ENCODE results near the gene ZIC2. TPM values are rescaled to one million over a fixed set of nuclear protein-coding genes. Genes with fewer than 3 reads are reported as not detected.

Gene ZIC2
- total RNA-seq, 1 experiment from 2014 or later, result 426 TPM

DNA sequence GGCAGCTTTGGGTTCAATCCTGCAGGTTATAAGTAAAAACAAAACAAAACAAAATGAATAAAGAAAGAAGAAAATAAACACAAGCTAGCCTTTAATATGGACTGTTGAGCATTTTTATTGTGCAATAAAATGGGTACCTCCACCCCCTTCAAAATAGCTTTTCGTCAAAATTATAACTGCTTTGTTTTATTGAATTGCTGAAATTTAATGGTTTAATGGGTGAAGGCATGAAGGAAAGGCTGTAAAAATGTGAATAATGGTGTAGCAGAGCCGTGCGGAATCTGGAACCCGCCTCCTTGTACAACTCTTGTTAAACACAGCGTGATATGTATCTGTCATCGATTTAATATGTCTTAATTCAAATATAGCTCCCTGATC is 7.8 kb upstream of the ZIC2 start:
- Histone ChIP-seq H3K27me3 (ENCODE audit: insufficient read depth, low read length) (peaks cover 4% of the 10 kb centered on the region; the same call in 1 of the 2 replicates), H3K79me2 (ENCODE audit: insufficient read depth, low read length) (peaks cover 9% of the 10 kb centered on the region; the same call in 1 of the 2 replicates), H3K23ac (ENCODE audit: insufficient read length, low read depth, low read length) (no peak overlapping the region), H3K9ac (ENCODE audit: extremely low read depth, insufficient read length, low read length) (no peak overlapping the region), H3K14ac (ENCODE audit: insufficient read depth, low read length) (no peak overlapping the region), H2BK5ac (ENCODE audit: insufficient read length, low read length) (no peak overlapping the region), H2AFZ (ENCODE audit: low read length) (no peak overlapping the region), H3K18ac (ENCODE audit: insufficient read length, low read depth, low read length) (no peak overlapping the region), H3K27ac (ENCODE audit: insufficient read length, low read depth, low read length) (no peak overlapping the region), H3K4me1 (ENCODE audit: insufficient read depth, low read length) (peaks cover 10% of the 10 kb centered on the region; the same call in 1 of the 2 replicates), H4K20me1 (ENCODE audit: control insufficient read depth, insufficient read depth, insufficient read length) (no peaks in the 10 kb centered on the region), H2AK5ac (ENCODE audit: insufficient read length, low read length) (no peak overlapping the region), H3K9me3 (ENCODE audit: control insufficient read depth, low read depth, low read length) (no peaks in the 10 kb centered on the region), H2BK20ac (ENCODE audit: low read depth, low read length, poor library complexity, severe bottlenecking) (no peak overlapping the region), H2BK15ac (ENCODE audit: low read depth, low read length) (no peak overlapping the region), H3K56ac (ENCODE audit: insufficient read length, low read depth, low read length) (no peak overlapping the region), H3K79me1 (ENCODE audit: insufficient read depth, low read depth, low read length, poor library complexity, severe bottlenecking) (no peaks in the 10 kb centered on the region), H3T11ph (ENCODE audit: low read length) (no peak overlapping the region), H4K5ac (ENCODE audit: insufficient read length, low read depth, low read length) (no peak overlapping the region), H4K8ac (replicated peaks; ENCODE audit: insufficient read length, low read depth, low read length) (no peak overlapping the region), H2BK12ac (ENCODE audit: insufficient read length, low read depth, low read length) (no peak overlapping the region), H3K23me2 (ENCODE audit: insufficient read length, low read depth, low read length, poor library complexity, severe bottlenecking) (peaks cover 37% of the 10 kb centered on the region), H2BK120ac (ENCODE audit: low read depth, low read length, poor library complexity, severe bottlenecking) (no peak overlapping the region), H4K91ac (ENCODE audit: insufficient read length, low read depth, low read length) (no peak overlapping the region), H3K4ac (ENCODE audit: low read depth, low read length) (no peak overlapping the region), H3K4me2 (ENCODE audit: insufficient read depth, insufficient read length, low read length) (peak overlapping the region; percentile 29)
- Mint-ChIP-seq H3K27me3 (ENCODE audit: low read depth) (peaks cover 39% of the 10 kb centered on the region), H3K36me3 (ENCODE audit: insufficient read depth in 1 of 3, low read depth in 3 of 3) (peaks cover 11 to 13% (median 12%) of the 10 kb centered on the region in 3 experiments), H3K9me3 (peaks cover 7% of the 10 kb centered on the region in 2 experiments; a peak in 4 of 5 replicates), H3K4me3 (peak overlapping the region; percentile 14 to 91; a peak in 4 of 5 replicates), H3K27ac (peak overlapping the region in 2 of 3 experiments; percentile 48 to 90; a peak in 3 of 7 replicates), H3K4me1 (peaks cover 64 to 67% of the 10 kb centered on the region in 2 experiments)
- DNase-seq, result no peak
- no CpG with 5 or more reads among the region's 6 CpGs for WGBS (ENCODE audit: extremely low coverage, insufficient read length, low lambda C conversion rate)
- no peak for TF ChIP-seq CTCF (conservative IDR thresholded peaks at IDR 0.05)

Data from H9 (cell line).